ENCODE results near the gene TEAD1.

Gene TEAD1

DNA sequence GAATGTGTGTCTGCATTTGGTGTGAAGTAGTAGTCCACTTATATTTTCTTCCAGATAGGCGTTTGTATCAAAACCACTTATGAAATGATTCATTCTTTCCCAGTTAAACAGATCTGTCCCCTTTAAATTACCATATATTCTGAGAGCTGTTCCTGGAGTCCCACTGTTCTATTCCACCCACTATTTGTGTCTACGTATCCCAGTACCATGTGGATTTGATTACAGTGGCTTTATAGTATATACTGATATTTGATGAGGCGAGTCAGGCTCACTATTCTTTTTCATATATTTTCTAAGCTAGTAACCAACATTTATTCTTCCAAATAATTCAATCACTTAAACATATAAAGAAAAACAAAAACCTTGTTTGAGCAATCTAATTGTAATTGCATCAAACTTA lies 253.0 kb downstream of the TEAD1 start:
- no peak for TF ChIP-seq CTCF (IDR thresholded peaks at IDR 0.05; ENCODE audit: low read depth, low read length)
- H3K4me3 ChIP-seq (replicated peaks in 1 of 2; ENCODE audit: low read depth in 2 of 2, low read length in 2 of 2) = no peak overlapping the region
- DNase-seq (ENCODE audit: low read depth in 2 of 2) = no peak

DNA sequence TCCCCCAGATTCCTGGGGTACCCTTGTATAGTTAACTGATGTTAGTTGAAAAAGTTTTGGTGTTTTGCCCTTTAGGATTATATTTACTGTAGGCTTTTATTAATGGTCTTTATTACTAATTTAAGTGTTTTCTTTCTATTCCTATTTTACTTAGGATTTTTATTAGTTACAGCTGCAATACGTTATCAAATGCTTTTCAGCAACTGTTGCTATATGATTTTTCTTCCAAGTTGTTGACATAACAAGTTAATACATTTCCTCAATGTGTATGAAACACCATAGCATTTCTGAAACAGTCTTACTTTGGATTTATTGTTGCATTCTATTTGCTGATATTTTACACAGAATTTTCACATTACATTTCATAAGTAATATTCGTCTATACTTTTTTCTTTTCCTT lies 253.7 kb downstream of the TEAD1 start:
- DNase-seq (ENCODE audit: low read depth in 2 of 2) = no peak
- no peak for TF ChIP-seq CTCF (IDR thresholded peaks at IDR 0.05; ENCODE audit: low read depth, low read length)
- H3K4me3 ChIP-seq (replicated peaks in 1 of 2; ENCODE audit: low read depth in 2 of 2, low read length in 2 of 2) = no peak overlapping the region

GRCh38 chr11:12930850-12931249 lies 256.6 kb downstream of the TEAD1 start:
- no peak overlapping the region for H3K4me3 ChIP-seq (replicated peaks in 1 of 2; ENCODE audit: low read depth in 2 of 2, low read length in 2 of 2)
- DNase-seq (ENCODE audit: low read depth in 2 of 2) = peak in 1 of 2 donors; percentile 20
- no peak for TF ChIP-seq CTCF (IDR thresholded peaks at IDR 0.05; ENCODE audit: low read depth, low read length)

DNA sequence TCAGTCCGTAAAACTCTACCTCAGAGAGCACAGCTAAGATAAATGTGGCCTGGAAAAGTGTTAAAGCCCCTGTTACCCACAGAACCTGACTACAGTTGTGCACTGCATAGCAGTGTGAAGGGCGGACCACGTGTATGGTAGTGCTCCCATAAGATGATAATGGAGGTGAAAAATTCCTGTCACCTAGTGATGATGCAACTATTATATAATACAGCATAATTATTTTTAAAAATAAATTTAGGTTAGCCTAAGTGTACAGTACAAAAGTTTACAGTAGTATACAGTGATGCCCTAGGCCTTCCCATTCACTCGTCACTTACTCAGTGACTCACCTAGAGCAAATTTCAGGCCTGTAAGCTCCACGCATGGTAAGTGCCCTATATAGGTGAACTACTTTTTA lies 258.3 kb downstream of the TEAD1 start:
- no peak for TF ChIP-seq CTCF (IDR thresholded peaks at IDR 0.05; ENCODE audit: low read depth, low read length)
- no peak for DNase-seq (ENCODE audit: low read depth in 2 of 2)

GRCh38 chr11:12936200-12936599 lies 262.0 kb downstream of the TEAD1 start:
- TF ChIP-seq CTCF (IDR thresholded peaks at IDR 0.05; ENCODE audit: low read depth, low read length) = no peak
- H3K4me3 ChIP-seq (replicated peaks in 1 of 2; ENCODE audit: low read depth in 2 of 2, low read length in 2 of 2) = no peak overlapping the region
- DNase-seq (ENCODE audit: low read depth in 2 of 2) = no peak

More for the DNA sequence above, 258.3 kb downstream of the TEAD1 start:
- no peak overlapping the region for H3K4me3 ChIP-seq (replicated peaks in 1 of 2; ENCODE audit: low read depth in 2 of 2, low read length in 2 of 2)

DNA sequence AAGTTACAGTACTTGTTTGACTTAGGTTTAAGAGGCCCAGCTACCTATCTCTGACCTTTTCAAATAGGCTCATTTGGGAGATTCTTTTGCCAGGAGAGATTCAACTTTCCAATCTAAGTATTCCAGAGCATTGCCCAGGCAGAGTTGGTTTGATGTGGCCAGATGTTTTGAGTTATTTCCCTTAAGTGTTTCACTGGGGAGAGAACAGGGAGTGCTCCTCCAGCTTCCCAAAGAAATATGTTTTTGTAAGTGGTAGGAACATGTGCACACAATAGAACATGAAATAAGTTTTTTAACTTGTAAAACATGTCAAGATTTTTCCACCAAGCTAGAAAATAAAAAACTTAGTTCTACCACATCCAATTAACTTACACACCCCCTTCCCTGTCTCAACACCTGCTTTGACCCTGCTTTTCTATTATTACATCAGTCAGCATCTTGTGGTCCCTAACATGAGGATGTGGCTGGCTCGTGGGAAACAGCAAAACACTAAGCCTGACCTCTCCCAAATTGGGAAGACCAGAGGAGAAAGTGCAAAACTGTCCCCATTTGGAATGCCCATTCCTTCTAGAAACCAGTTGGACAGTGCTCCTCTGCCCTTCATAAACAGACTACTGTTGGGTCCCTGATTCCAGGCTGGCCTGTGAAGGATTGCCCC lies 264.5 kb downstream of the TEAD1 start:
- DNase-seq (ENCODE audit: low read depth in 2 of 2) = no peak
- TF ChIP-seq CTCF (IDR thresholded peaks at IDR 0.05; ENCODE audit: low read depth, low read length) = no peak
- H3K4me3 ChIP-seq (replicated peaks in 1 of 2; ENCODE audit: low read depth in 2 of 2, low read length in 2 of 2) = no peak overlapping the region

GRCh38 chr11:12941671-12942070 lies 267.4 kb downstream of the TEAD1 start:
- no peak for DNase-seq (ENCODE audit: low read depth in 2 of 2)
- H3K4me3 ChIP-seq (replicated peaks in 1 of 2; ENCODE audit: low read depth in 2 of 2, low read length in 2 of 2) = no peak overlapping the region
- no peak for TF ChIP-seq CTCF (IDR thresholded peaks at IDR 0.05; ENCODE audit: low read depth, low read length)

All from cardiac fibroblast (primary cell).